SK-N-SH (cell line): ENCODE results near the gene ARV1.

Experiments used
- CTCF ChIP-seq: fragments of 200-600 bp; sonication (generic); IDR thresholded peaks from 2 replicates; pipeline ENCODE4 v1.6.1; 2017; ENCODE audit warnings: antibody characterized with exemption, mild to moderate bottlenecking, moderate library complexity
- EP300 ChIP-seq, 2 experiments: IDR thresholded peaks; 2 replicates each; pipeline versions ENCODE4 v1.4.0 to v1.6.1; 2012; ENCODE audit warnings: borderline replicate concordance in 1 of 2, low read depth in 1 of 2, low read length in 1 of 2
- FOSL2 ChIP-seq: IDR thresholded peaks from 2 replicates; pipeline ENCODE4 v1.4.0; 2012; ENCODE audit warnings: low read depth, mild to moderate bottlenecking, moderate library complexity, borderline replicate concordance
- FOXJ3 ChIP-seq: sonication (generic); formaldehyde crosslinking; IDR thresholded peaks from 2 replicates; pipeline ENCODE4 v1.5.1; 2020; ENCODE audit warnings: mild to moderate bottlenecking, missing genetic modification reagents
- MXI1 ChIP-seq: IDR thresholded peaks from 2 replicates; pipeline ENCODE4 v1.6.1; 2012; ENCODE audit warnings: mild to moderate bottlenecking, low read depth, low read length, improper control_type of control experiment
- NFIC ChIP-seq: IDR thresholded peaks from 2 replicates; pipeline ENCODE4 v1.4.0; 2012; ENCODE audit warnings: borderline replicate concordance
- POLR2AphosphoS5 ChIP-seq: IDR thresholded peaks from 2 replicates; pipeline ENCODE4 v1.6.1; 2012; ENCODE audit warnings: low read depth, low read length
- RAD21 ChIP-seq: IDR thresholded peaks from 2 replicates; pipeline ENCODE4 v1.6.1; 2012; ENCODE audit warnings: mild to moderate bottlenecking, low read length
- RCOR1 ChIP-seq: fragments of 150-350 bp; IDR thresholded peaks from 2 replicates; pipeline ENCODE4 v1.6.1; 2017; ENCODE audit warnings: antibody characterized with exemption, low read length
- RFX5 ChIP-seq: IDR thresholded peaks from 2 replicates; pipeline ENCODE4 v1.6.1; 2012; ENCODE audit warnings: mild to moderate bottlenecking, improper control_type of control experiment, low read length
- RXRA ChIP-seq: IDR thresholded peaks from 2 replicates; pipeline ENCODE4 v1.4.0; 2012; ENCODE audit warnings: low read depth, mild to moderate bottlenecking, borderline replicate concordance
- TCF12 ChIP-seq: IDR thresholded peaks from 2 replicates; pipeline ENCODE4 v1.4.0; 2012
- USF1 ChIP-seq: IDR thresholded peaks from 2 replicates; pipeline ENCODE4 v1.4.0; 2012; ENCODE audit warnings: low read depth, borderline replicate concordance
- TF ChIP-seq, protein P1 (sequence below): IDR thresholded peaks from 2 replicates; pipeline ENCODE4 v1.6.1; 2012; ENCODE audit warnings: mild to moderate bottlenecking, low read depth, low read length, moderate library complexity

DNA sequence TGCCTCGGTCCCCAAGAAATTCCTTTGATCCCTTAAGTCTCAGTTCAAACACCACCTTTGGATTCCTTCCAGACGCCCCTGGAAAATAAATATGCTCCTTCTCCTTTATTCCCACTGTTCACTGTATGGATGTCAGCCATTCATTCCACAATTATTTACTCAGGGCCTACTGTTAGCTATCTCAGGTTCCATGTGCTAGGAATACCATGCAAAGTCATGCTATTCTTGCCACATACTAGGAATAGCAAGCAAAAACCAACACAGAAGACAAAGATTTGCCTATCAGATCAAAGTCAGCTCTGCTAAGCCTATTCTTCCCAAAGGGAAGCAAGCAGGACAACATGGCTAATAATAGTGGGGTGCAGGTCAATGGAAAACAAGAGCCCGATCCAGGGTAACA, 30.0 kb upstream of the ARV1 start:
- TF ChIP-seq, protein P1, sequence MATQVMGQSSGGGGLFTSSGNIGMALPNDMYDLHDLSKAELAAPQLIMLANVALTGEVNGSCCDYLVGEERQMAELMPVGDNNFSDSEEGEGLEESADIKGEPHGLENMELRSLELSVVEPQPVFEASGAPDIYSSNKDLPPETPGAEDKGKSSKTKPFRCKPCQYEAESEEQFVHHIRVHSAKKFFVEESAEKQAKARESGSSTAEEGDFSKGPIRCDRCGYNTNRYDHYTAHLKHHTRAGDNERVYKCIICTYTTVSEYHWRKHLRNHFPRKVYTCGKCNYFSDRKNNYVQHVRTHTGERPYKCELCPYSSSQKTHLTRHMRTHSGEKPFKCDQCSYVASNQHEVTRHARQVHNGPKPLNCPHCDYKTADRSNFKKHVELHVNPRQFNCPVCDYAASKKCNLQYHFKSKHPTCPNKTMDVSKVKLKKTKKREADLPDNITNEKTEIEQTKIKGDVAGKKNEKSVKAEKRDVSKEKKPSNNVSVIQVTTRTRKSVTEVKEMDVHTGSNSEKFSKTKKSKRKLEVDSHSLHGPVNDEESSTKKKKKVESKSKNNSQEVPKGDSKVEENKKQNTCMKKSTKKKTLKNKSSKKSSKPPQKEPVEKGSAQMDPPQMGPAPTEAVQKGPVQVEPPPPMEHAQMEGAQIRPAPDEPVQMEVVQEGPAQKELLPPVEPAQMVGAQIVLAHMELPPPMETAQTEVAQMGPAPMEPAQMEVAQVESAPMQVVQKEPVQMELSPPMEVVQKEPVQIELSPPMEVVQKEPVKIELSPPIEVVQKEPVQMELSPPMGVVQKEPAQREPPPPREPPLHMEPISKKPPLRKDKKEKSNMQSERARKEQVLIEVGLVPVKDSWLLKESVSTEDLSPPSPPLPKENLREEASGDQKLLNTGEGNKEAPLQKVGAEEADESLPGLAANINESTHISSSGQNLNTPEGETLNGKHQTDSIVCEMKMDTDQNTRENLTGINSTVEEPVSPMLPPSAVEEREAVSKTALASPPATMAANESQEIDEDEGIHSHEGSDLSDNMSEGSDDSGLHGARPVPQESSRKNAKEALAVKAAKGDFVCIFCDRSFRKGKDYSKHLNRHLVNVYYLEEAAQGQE, result no peak
- TF ChIP-seq CTCF (no peak), POLR2AphosphoS5 (no peak), EP300 (IDR thresholded peaks at IDR 0.05; ENCODE audit: borderline replicate concordance in 1 of 2, low read depth in 1 of 2, low read length in 1 of 2) (no peak), FOXJ3 (CRISPR knock-in tag) (no peak), MXI1 (no peak), USF1 (no peak), NFIC (no peak), RXRA (no peak), RAD21 (no peak), RFX5 (no peak), RCOR1 (no peak), FOSL2 (no peak), TCF12 (no peak)
